ENCODE data around the gene RERE.
"Not testable (repeated sequence)": the region's sequence is repeated elsewhere in the genome, so short reads cannot be mapped to it uniquely, and the experiment has no call there.

Gene RERE

DNA sequence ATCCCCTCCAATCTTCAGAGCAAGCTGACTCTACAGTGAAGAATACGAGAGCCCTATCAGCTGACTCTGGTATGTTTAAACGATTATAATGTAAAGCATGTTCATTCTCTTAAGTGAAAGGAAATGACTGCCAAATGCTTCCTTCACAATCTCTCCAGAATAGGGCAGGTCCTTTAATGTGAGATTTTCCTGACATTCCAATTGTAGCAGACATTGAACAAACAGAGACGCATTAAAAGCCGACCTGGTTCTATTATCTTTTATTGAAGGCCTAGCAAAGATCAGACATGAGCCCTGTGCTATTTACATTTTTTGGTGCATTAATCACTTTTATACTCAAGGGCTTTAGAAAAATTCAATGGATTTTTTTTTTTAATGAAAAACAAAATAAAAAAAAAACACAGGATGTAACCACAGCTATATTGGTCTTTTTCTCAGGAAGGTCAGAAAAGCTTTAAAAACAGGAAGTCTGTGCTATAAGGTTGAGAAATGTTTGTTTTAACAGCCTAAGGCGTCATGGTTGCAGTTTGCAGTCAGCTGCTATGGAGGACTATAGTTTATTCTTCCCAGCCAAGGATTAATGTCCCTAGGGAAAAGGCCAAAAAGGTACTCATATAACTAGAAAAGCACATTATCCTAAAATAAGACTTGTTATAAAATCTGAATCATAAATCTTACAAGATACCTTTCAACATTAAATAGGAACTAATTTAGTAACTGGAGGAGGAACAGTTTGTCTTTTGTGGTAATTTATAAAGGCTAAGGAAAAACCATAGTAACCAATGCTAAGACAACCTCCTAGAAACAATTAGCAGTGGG lies 104.8 kb downstream of the RERE start:
- DNase-seq: peak; percentile 100

DNA sequence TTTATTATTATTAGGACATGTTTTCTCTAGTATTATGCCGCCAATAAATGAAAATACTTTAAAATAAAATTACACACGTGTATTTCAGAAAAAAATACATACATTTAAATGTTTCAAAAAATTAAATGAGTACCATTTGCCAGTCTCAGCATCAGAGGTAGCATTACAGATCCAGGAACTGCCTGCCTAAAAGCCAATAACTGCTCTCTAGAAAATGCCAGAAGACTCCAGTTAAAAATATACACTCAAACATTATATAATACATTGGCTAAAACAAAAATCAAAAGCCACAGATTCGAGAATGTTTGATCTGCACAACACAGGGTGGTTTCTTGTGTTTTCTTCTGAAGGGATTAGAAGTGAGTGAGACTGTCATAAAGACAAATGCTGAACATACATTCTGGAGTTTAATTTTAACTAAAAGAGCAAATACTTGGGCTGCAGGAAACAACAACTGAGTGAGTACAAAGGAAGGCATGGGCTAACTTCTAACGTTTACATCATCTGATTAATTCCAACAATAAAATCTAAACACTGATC lies 105.5 kb downstream of the RERE start:
- no peak for DNase-seq

DNA sequence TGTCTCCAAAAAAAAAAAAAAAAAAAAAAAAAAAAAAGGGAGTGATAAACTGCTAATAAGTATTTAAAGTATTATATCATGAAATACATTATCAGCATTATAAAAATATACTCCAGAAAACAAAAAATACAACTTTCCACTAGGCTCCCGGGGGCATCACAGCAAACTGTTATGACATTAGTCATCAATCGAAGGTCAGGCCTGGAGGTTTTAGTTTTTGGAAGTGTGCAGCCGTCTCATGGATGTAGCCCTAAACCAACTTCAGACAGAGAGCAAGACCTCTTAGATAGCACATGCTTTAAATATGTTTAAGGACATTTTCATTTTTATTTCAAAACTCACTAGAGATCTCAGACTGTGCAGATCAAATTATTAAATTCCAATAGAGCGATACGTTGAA lies 106.3 kb downstream of the RERE start:
- no peak for DNase-seq

DNA sequence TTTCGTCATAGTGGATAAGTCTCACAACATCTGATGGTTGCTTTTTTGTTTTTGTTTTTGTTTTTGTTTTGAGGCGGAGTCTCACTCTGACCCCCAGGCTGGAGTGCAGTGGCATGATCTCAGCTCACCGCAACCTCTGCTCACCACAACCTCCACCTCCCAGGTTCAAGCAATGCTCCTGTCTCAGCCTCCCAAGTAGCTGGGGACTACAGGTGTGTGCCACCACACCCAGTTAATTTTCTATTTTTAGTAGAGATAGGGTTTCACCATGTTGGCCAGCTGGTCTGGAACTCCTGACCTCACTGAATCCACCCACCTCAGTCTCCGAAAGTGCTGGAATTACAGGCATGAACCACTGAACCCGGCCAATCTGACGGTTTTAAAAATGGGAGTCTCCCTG lies 109.2 kb downstream of the RERE start:
- DNase-seq: no peak

DNA sequence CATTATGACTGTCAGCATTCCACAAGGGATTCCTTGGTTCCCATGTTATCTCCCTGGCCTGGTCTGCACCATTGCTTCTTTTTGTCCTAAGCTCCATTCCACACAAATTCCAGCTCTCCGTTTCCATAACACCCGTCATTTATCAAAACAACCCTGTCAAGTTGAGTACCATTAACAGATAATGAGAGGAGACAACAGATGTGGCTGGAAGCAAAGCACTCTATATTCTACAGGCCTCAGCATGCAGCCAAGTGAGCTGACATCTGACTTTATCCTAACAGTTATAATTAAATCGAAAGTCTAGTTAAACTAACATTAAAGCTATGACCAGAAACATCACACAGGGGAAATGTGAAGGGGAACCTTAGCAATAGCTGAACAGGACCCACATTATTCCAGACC lies 110.4 kb downstream of the RERE start:
- peak; percentile 100 for DNase-seq

DNA sequence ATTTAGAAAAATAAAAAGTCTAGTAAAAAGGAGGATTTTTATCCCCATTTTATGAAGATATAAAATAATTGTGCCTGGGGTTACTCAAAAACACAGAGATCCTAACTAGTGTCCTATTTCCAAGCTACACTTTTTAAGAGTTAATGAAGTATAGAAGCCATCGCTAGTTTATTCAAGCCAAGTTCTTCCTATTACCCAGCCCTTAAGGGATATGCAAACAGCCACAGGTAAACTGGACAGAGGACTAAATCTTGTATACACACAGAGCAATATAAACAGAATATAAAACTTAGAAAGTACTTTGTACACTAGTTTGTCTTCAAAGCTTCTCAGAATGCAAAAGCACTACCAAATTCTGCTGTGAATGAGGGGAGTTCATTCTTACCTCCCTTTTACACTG lies 111.1 kb downstream of the RERE start:
- no peak for DNase-seq

DNA sequence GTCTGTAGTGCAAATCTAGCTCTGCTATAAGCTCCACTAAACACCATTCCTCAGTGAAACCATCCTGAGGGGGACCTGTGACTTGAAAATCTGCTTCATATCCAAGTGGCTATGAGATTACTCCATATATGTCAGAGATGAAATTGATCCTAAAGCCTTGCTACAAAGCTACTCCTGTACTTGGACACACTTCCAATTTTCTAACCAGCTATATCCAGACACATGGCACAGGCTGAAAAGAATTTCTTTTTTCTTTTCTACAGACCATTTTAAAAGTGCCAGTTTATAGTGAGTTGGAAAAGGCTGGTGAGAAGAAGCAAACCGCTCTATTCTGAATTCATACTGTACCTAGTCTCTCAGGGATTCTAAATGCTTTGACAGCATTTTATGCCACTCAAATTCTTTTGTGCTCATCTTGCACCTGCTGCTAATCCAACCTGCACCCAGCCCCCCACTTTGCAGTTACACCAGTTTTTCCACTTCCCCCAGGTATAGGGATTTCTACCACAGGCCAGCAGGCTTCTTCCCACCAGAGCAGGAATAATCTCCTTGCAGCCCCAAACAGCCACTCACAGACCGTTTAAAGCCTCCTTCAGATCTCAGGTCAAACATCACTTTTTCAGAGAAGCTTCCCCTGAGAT lies 112.5 kb downstream of the RERE start:
- DNase-seq: peak; percentile 89

DNA sequence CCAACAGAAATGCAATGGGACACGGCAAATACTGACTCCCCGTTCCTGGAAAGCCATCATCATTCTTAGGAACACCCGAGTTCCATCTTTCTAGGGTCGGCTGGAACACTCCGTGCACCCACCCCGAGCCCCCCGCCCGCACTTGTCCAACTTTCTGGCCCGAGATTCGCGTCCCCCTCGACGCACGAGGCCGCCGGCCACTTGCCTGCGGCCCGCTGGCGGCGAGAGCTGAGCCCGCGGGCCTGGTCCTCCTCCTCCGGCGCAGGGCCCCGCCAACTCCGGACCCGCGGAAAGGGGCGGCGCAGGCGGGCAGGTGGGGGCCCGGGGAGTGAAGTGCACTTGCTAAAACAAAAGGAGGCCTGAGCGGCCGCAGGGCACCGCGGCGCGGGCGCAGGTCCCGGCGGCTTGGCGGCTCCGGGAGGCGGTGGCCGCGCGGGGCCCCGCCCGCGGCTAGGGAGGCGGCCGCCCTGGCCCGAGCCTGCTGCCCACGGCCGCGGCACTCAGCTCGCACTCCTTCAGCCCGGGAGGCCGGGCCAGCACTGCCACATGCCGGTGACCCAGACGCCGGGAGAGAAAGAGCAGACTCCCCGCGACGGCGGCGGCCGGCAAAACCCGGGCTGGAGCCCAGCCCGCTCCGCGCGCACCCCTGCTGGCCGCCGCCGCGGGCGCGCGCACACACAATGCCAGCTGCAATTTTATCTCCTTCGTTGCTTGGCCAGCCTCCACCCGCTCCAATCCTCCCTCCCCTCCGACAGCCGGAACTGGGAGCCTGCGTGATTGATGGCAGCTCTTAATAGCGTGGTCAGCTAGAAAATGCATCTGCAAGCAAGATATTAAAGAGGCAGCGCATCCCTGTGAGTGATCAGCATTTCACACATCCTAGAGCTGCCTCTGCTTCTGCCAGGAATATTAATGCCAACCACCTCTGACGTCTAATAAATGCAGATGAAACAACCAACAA lies 114.3 kb downstream of the RERE start:
- peak; percentile 100 for DNase-seq

DNA sequence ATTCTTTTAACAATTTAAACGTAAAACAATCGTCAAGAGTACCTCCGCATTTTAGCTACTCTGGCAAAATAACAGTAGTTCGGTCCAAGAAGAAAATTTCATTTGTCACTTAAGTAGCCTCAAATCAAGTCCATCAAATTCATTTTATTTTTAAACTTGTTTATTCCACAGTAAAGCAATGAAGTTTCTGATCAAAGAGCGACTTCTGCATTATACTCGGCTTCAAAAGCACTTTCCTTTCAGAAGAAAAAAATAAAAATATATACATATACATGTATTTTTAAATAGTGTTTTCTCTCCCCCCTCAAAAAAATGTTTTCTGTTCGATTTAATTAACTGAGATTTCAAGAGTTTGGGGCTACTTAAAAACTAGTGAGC lies 115.0 kb downstream of the RERE start:
- DNase-seq: no peak

DNA sequence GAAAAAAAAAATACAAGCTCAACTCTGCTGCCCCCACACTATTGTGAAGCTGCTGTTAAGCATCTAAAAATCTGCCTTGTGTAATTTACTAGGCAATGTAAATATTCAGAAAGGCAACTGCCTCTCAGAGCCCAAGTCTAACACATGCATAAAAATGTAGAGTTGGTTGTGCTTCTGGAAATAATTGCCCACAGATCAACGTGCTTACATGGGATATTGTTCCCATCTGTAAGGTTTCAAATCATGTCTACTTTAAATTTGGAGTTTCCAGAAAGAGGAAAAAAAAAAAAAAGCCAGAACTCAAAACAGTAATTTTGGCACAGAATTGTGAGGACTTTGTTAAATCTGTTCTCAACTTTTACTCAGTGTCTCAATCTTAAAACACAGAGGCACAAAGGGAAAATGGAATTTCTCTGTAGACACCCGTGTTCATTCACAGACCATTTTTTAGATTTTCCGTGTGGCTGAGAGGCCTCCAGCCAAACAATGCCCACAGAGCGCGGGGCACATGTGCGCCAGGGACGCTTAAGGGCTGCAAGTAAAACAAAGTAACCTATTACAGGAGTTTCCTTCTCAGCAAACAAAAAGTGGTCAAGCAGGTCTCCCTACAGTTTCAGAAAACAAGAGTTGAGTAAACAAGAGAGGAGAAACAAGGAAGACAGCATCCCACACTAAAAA lies 115.5 kb downstream of the RERE start:
- peak; percentile 72 for DNase-seq

DNA sequence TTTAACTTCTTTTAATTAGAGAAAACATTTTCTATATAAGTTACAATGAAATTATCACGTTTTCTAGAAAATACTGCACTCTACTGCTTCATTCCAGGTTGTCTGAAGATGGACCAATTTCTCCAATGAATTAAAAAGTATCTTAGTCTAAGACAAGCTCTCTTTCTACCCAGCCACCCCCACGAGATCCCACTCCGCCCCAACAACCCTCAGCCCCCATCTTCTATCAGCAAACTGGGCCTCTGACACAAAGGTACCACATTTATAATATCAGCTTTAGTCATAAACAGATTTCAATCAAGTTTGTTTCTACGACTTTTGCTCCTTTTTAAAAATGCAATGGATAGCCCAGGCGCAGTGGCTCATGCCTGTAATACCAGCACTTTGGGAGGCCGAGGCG lies 117.8 kb downstream of the RERE start:
- DNase-seq: no peak

DNA sequence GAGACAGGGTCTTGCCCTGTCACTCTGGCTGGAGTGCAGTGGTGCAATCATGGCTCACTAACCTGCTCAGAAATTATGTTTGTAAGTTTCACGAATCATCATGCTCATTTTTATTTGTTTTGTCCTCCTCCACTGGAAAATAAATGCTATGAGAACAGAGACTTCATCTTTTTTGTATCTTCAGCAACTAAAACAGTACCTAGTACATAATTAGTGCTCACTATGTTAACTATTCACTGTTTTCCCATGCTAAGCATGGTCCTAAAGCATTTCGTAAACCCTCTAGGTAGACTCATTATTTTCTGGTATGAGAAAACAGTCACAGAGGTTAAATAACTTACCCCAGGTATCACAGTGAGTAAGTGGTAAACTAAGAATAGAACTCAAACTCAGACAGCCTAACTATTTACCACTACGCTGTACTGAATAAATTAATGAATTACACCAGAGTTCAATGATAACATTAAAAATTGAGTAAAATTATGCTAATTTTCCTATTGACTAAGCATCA lies 118.4 kb downstream of the RERE start:
- no peak for DNase-seq

DNA sequence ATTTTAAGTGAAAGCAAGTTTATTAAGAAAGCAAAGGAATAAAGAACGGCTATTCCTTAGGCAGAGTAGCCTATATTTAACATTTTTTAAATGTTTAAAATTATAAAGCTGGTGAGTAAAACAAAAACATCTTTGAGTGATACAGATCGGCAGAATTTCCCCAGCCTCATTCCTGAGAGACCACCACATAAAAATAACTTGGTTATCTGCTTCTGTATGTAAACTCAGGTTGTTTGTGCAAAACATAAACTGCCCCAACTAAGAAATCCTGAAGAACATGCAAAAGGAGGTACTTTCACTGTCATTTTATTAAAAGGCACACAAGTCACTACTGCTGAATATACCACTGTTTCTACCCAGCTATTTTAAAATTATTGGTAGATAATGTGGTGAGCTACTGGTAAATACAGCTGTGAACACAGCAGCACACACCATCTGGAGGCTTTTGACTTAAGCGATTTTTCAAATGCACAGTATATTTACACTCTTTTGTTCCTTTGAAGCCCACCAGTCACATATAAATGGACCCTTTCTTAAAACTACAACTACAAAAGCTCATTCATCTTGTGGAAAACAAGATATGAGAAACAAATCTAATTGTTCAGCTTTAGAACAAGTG lies 119.3 kb downstream of the RERE start:
- DNase-seq: no peak

DNA sequence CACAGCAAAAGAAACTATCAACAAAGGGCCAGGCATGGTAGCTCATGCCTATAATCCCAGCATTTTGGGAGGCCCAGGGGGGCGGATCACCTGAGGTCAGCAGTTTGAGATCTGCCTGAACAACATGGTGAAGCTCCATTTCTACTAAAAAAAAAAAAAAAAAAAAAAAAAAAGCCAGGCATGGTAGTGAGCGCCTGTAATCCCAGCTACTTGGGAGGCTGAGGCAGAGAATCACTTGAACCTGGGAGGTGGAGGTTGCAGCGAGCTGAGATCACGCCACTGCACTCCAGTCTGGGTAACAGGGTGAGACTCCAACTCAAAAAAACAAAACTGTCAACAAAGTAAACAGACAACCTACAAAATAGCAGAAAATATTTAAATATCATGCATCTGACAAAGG lies 122.0 kb downstream of the RERE start:
- not testable (repeated sequence) for DNase-seq

DNA sequence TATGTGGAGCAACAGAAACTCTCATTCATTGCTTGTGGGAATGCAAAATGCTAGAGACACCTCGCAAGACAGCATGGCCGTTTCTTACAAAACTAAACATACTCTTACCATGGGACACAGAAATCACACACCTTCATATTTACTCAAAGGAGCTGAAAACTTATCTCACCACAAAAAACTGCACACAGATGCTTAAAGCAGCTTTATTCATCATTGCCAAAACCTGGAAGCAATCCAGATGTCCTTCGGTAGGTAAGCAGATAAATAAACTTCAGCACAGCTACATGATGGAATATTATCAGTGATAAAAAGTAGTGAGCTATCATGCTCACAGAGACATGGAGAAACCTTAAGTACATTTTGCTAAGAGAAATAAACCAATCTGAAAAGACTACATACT lies 124.3 kb downstream of the RERE start:
- no peak for DNase-seq

DNA sequence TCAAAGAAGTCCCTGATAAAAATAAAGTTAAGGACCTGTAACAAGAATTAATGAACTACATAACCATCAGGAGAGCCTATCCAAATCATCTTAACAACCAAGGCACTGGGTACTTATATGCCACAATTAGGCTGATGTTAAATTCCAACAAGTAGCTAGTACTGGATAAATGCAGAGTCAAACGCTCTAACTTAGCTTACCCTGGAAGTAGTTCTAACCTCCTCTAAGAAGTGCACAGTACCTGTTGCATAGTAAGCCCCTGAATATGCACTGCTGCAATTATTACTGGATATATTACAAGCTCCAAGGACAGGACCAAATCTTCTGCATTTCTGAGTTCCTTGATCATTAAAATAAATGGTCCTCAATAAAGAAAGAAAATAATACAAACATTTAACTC lies 125.8 kb downstream of the RERE start:
- no peak for DNase-seq

DNA sequence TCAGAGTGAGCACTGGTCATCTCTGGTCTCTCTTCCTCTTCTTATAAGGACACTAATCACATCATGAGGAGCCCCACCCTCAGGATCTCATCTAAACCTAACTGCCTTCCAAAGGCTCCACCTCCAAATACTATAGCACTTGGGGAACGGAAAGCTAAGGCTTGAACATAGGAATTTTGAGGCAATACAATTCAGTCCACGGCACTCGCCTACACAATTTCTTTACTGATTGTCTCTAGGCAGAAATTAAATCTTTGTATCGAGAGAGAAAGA lies 127.3 kb downstream of the RERE start:
- no peak for DNase-seq

DNA sequence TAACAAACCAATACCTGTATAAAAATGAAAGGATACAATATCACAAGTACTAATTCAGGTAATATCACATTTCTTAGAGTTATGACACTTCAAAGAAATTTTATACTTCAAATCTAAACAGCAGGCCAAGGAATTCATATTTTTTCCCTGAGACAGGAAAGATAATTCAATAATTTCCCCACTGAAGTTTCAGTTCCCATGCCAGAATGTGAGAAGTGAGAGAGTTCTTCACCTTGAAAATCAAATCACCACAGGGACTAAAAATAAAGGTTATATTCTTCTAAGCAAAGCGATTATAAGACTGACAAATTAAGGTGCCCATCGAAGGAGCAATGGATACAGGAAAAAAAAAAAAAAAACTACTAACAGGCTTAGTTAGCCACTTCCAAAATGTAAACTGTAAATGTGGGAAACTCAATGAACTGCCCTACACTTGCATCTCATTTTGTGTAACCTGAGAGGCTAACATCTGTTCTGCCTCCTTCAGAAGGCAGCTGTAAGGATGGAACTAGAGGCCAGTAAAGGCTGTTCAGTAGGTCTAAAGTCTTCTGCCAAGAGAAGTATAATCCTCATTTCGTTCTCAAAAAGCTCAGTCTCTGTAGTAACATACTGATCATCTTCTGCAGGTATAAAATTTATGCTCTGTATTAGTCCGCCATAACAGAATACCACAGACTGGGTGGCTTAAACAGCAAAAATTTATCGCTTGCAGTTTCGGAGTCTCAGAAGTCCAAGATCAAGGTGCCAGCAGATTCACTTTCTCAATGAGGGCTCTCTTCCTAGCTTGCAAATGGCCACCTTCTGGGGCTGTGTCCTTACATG lies 127.8 kb downstream of the RERE start:
- DNase-seq: no peak

DNA sequence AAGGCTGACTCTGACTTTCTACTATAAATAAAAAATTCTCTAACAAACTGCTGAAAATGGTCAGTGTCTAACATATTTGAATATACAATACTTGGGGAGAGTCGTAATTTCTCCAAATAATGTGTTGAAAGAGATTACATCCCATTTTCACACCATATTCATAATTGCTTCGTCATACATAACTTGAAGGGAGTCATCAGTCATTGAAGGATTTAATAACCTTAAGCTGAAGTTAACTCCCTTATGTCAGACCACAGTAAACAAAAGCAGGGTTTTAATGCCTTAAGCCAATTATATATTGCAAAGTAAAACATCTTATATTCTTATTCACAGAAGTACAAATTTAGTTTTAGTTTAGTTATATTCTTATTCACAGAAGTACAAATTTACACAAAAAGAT lies 129.9 kb downstream of the RERE start:
- DNase-seq: no peak

DNA sequence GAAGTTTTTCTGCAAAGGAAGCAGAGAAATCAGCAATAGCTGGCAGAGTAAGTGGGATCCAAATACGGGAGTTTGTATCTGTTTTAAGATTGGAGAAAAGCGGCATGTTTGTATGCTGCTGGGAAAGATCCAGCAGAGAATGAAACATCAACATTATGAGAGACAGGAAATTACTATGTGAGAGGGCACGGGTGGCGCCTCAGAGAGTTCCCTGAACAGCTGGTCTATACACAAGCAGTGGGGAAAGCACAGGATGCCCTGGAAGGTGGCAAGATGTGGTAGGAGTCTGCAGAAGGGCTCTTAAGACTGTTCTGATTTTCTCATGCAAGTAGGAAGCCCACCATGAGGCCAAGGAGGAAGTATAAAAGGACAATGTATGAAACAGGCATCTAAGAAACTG lies 130.4 kb downstream of the RERE start:
- DNase-seq: peak; percentile 37

DNA sequence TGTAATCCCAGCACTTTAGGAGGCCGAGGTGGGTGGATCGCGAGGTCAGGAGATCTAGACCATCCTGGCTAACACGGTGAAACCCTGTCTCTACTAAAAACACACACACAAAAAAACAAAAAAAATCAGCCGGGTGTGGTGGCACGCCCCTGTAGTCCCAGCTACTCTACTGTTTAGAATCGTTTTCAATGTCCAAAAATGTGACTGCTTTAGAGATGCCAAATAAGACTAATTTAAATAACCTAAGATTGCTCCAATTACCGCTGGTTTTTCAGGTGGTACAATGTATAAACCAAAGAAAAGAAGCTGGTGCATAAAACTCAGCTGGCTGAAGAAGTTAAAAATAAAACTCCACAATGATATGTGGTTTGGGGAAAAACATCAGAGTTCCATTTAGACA lies 132.0 kb downstream of the RERE start:
- DNase-seq: no peak

Measured in DMS153 (cell line).